ENCODE data around the gene ERG. TPM values are rescaled to one million over a fixed set of nuclear protein-coding genes. Genes with fewer than 3 reads are reported as not detected.

The ERG gene
- total RNA-seq, 1 donor from 2014 or later: 6.8 TPM

DNA sequence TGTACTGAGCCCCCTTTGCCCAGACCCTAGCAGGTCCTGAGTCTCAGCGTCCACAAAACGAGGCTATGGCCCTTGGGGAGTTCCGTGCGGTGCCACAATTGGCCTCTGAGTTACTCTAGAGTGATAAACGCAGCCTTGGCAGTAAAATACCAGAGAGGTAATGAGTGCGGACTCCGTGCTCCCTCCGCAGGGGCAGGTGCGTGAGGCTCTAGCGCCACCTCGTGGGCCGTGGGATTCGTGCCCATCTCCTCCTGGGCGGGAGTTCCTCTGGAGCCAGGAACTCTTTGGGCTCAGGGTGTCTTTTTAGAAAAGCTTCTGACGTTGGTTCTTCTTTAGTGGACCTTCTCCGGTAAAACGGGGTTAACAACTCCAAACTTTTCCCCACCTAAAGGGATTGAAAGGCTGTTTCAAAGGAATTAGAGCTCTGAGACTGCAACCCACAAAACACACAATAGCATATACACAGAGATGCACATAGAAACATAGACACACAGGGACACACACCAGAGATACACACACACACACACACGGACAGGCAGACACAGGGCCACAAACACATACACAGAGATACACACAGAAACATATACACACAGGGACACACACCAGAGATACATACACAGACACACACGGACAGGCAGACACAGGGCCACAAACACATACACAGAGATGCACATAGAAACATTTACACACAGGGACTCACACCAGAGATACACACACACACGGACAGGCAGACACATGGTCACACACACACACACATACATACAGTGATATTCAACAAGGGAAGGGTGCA, 142.1 kb downstream of the ERG start:
- no peak overlapping the region for H3K27ac Mint-ChIP-seq
- DNase-seq (ENCODE audit: extremely low spot score, unreplicated experiment): peak; percentile 87
- peaks cover 30% of the 10 kb centered on the region for H3K27me3 Mint-ChIP-seq
- no peaks in the 10 kb centered on the region for H3K9me3 Mint-ChIP-seq
- no peak overlapping the region for H3K4me3 Mint-ChIP-seq
- no peaks in the 10 kb centered on the region for H3K36me3 Mint-ChIP-seq
- peaks cover 19% of the 10 kb centered on the region for H3K4me1 Mint-ChIP-seq (ENCODE audit: unreplicated experiment)
- TF ChIP-seq, protein P1, sequence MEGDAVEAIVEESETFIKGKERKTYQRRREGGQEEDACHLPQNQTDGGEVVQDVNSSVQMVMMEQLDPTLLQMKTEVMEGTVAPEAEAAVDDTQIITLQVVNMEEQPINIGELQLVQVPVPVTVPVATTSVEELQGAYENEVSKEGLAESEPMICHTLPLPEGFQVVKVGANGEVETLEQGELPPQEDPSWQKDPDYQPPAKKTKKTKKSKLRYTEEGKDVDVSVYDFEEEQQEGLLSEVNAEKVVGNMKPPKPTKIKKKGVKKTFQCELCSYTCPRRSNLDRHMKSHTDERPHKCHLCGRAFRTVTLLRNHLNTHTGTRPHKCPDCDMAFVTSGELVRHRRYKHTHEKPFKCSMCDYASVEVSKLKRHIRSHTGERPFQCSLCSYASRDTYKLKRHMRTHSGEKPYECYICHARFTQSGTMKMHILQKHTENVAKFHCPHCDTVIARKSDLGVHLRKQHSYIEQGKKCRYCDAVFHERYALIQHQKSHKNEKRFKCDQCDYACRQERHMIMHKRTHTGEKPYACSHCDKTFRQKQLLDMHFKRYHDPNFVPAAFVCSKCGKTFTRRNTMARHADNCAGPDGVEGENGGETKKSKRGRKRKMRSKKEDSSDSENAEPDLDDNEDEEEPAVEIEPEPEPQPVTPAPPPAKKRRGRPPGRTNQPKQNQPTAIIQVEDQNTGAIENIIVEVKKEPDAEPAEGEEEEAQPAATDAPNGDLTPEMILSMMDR (conservative IDR thresholded peaks at IDR 0.05): peak; percentile 98

DNA sequence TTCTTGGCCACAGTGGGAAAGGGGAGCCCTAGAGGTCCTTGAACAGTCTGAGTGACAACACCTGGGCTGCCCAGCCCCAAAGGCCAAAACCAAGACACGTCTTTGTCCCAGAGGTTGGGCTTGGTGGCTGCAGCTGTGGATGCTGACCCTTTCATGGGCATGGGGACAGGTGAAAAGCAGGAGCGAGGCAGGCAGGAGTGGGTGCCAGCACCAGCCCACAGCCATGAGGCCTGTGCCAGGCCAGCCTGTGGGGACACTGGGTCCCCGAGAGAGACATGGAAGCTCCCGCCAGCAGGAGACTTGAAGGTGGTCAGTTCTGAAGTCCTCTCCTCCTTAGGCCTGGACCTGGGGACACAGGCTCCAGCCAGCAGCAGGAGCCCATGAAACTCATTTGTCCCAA, 142.9 kb downstream of the ERG start:
- Mint-ChIP-seq H3K27ac (no peak overlapping the region), H3K9me3 (no peaks in the 10 kb centered on the region), H3K4me3 (no peak overlapping the region), H3K27me3 (peaks cover 22% of the 10 kb centered on the region), H3K4me1 (ENCODE audit: unreplicated experiment) (peaks cover 23% of the 10 kb centered on the region), H3K36me3 (peaks cover under 1% of the 10 kb centered on the region)
- TF ChIP-seq, protein P1 (conservative IDR thresholded peaks at IDR 0.05): no peak
- no peak for DNase-seq (ENCODE audit: extremely low spot score, unreplicated experiment)

DNA sequence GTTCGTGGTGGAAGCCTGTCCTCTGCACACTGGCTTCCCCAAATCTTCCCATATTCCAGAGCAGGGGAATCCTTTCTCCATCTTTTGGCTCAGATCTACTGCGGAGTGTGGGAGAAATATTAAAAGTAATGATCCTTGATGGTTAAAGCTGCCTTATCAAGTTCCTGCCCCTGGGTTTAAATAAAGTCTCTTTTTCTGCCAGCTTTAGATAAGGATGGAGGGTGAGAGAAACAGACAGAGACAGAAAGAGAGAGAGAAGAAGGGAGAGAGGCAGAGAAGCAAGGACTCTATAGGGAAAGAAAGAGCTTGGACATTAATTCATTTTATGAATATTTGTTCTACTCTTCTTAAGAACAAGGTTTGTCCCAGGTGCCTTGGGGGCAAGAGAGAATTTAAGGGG, 143.5 kb downstream of the ERG start:
- H3K27me3 Mint-ChIP-seq: peaks cover 16% of the 10 kb centered on the region
- H3K4me1 Mint-ChIP-seq (ENCODE audit: unreplicated experiment): peaks cover 29% of the 10 kb centered on the region
- H3K27ac Mint-ChIP-seq: no peak overlapping the region

DNA sequence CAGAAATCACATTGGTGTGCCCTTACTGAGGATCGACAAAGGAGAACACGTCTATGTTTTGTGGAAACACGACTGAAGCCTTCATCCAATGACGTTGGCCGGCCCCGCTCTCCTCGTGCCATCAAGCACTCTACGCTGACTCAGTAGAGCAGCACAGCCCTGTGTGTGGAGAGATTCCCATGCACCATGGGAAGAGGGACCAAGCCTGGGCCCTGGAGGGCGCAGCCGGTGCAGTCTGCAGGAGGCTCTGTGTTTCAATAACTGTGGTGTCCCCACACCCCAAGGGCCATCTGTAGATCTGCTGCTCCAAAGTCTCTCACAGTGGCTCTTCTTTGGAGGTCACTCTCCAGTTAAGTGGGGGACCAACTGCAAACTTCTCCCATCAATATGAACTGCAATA, 144.0 kb downstream of the ERG start:
- no peak for DNase-seq (ENCODE audit: extremely low spot score, unreplicated experiment)
- Mint-ChIP-seq H3K27ac (no peak overlapping the region), H3K4me3 (no peak overlapping the region), H3K9me3 (no peaks in the 10 kb centered on the region), H3K27me3 (peaks cover 12% of the 10 kb centered on the region), H3K36me3 (peaks cover 3% of the 10 kb centered on the region), H3K4me1 (ENCODE audit: unreplicated experiment) (peaks cover 32% of the 10 kb centered on the region)
- TF ChIP-seq, protein P1 (conservative IDR thresholded peaks at IDR 0.05): no peak

More for the DNA sequence above, 143.5 kb downstream of the ERG start:
- Mint-ChIP-seq H3K4me3 (no peak overlapping the region), H3K36me3 (peaks cover 3% of the 10 kb centered on the region), H3K9me3 (no peaks in the 10 kb centered on the region)
- TF ChIP-seq, protein P1 (conservative IDR thresholded peaks at IDR 0.05): no peak
- no peak for DNase-seq (ENCODE audit: extremely low spot score, unreplicated experiment)

DNA sequence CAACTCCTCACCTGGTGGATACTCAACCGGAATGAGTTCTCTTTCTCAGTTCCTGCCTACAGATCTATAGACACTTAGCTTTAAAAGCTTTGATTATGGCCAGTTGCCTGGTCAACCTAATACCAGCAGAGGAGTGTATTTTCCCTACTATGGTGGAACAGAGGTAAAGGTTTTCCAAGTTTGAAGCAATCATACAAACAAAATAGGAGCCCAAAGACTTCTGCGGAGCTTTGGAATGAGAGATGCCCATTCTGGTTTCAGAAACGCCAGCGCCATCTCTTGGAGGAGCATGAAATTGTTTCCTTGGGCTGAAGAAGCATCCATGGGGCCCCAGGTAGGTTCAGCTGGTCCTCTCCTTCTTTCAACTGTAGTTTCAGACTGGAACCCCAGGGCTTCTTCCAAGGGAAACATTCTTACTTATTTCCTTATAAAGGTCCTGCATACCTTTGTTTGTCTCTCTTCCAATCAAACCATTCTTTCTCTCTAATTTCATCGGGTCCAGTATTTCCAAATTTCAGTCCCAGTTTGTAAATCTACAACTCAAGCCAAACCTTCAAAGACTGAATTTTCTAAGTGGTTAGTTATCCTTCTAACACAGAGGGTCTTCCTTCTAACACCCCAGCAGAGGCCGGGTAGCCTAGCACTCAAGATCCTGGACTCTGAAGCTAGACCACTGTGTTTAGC, 145.6 kb downstream of the ERG start:
- Mint-ChIP-seq H3K36me3 (peaks cover 3% of the 10 kb centered on the region), H3K4me1 (ENCODE audit: unreplicated experiment) (peaks cover 38% of the 10 kb centered on the region), H3K27me3 (peaks cover 10% of the 10 kb centered on the region), H3K27ac (peak overlapping the region; percentile 28), H3K4me3 (no peak overlapping the region), H3K9me3 (no peaks in the 10 kb centered on the region)
- TF ChIP-seq, protein P1 (conservative IDR thresholded peaks at IDR 0.05): peak; percentile 82
- DNase-seq (ENCODE audit: extremely low spot score, unreplicated experiment): no peak
